Measurements from ENCODE around the gene EHMT1.
"Not testable (repeated sequence)": the region's sequence is repeated elsewhere in the genome, so short reads cannot be mapped to it uniquely, and the experiment has no call there.

EHMT1 gene

GRCh38 chr9:137876269-137876668 is 257.5 kb downstream of the EHMT1 start:
- no peak overlapping the region for H3K4me3 ChIP-seq (ENCODE audit: low read length)
- DNase-seq (ENCODE audit: low read depth): no peak
- no peak for TF ChIP-seq CTCF (conservative IDR thresholded peaks at IDR 0.05; ENCODE audit: low read length)

GRCh38 chr9:137876781-137877386 is 258.1 kb downstream of the EHMT1 start:
- H3K4me3 ChIP-seq (ENCODE audit: low read length): no peak overlapping the region
- TF ChIP-seq CTCF (conservative IDR thresholded peaks at IDR 0.05; ENCODE audit: low read length): no peak
- no peak for DNase-seq (ENCODE audit: low read depth)

GRCh38 chr9:137877506-137878122 is 258.8 kb downstream of the EHMT1 start, which contains the start of gene CACNA1B:
Gene CACNA1B (plus strand): TSS chr9:137877782. CDS start chr9:137877934, 152 bp downstream.
- not testable (repeated sequence) for DNase-seq (ENCODE audit: low read depth); H3K4me3 ChIP-seq (ENCODE audit: low read length)

- no peak for DNase-seq (ENCODE audit: low read depth)
- no peak overlapping the region for H3K4me3 ChIP-seq (ENCODE audit: low read length)
These were observed 259.5 kb downstream of the EHMT1 start for GRCh38 chr9:137878146-137878941.

GRCh38 chr9:137879052-137879451 is 260.2 kb downstream of the EHMT1 start:
- no peak overlapping the region for H3K4me3 ChIP-seq (ENCODE audit: low read length)
- DNase-seq (ENCODE audit: low read depth): no peak
- TF ChIP-seq CTCF (conservative IDR thresholded peaks at IDR 0.05; ENCODE audit: low read length): no peak

More at GRCh38 chr9:137878146-137878941, 259.5 kb downstream of the EHMT1 start:
- TF ChIP-seq CTCF (conservative IDR thresholded peaks at IDR 0.05; ENCODE audit: low read length): no peak

GRCh38 chr9:137879566-137880150 is 260.9 kb downstream of the EHMT1 start:
- DNase-seq (ENCODE audit: low read depth): no peak
- no peak overlapping the region for H3K4me3 ChIP-seq (ENCODE audit: low read length)
- no peak for TF ChIP-seq CTCF (conservative IDR thresholded peaks at IDR 0.05; ENCODE audit: low read length)

GRCh38 chr9:137880160-137880975 is 261.6 kb downstream of the EHMT1 start:
- DNase-seq (ENCODE audit: low read depth): no peak
- no peak overlapping the region for H3K4me3 ChIP-seq (ENCODE audit: low read length)
- no peak for TF ChIP-seq CTCF (conservative IDR thresholded peaks at IDR 0.05; ENCODE audit: low read length)
